Neuronal stem cell (in vitro differentiated cells): ENCODE data around the gene ONECUT1.

ENCODE experiments used
- DNase-seq: peaks from one replicate; pipeline ENCODE4 v3.0.0-alpha.2; 2013; ENCODE audit warnings: low spot score
- H2AFZ ChIP-seq: one replicate; pipeline ENCODE4 v1.6.1; 2013; ENCODE audit warnings: mild to moderate bottlenecking, low read length, inconsistent platforms
- H2AK5ac ChIP-seq: 2 replicates; pipeline ENCODE4 v1.6.1; 2013; ENCODE audit warnings: low read depth, mild to moderate bottlenecking, inconsistent platforms, low read length, moderate library complexity, mixed read lengths
- H2BK120ac ChIP-seq: 2 replicates; pipeline ENCODE4 v1.6.1; 2013; ENCODE audit warnings: low read depth, mild to moderate bottlenecking, inconsistent platforms, low read length, moderate library complexity, mixed read lengths
- H2BK12ac ChIP-seq: one replicate; pipeline ENCODE4 v1.6.1; 2013; ENCODE audit warnings: low read length, inconsistent platforms
- H2BK15ac ChIP-seq: 2 replicates; pipeline ENCODE4 v1.6.1; 2013; ENCODE audit warnings: mild to moderate bottlenecking, low read length, inconsistent platforms, mixed read lengths
- H2BK5ac ChIP-seq: one replicate; pipeline ENCODE4 v1.6.1; 2013; ENCODE audit warnings: inconsistent platforms, mild to moderate bottlenecking, low read length, moderate library complexity
- H3K14ac ChIP-seq: one replicate; pipeline ENCODE4 v1.6.1; 2013; ENCODE audit warnings: low read length, inconsistent platforms
- H3K18ac ChIP-seq: 2 replicates; pipeline ENCODE4 v1.6.1; 2013; ENCODE audit warnings: low read length, inconsistent platforms
- H3K23ac ChIP-seq: 2 replicates; pipeline ENCODE4 v1.6.1; 2013; ENCODE audit warnings: low read depth, mild to moderate bottlenecking, mixed read lengths, low read length, inconsistent platforms; ENCODE audit not compliant: poor library complexity
- H3K27ac ChIP-seq: replicated peaks from 3 replicates; pipeline ENCODE4 v1.5.1; 2013; ENCODE audit warnings: low read length, inconsistent platforms
- H3K27me3 ChIP-seq, 3 experiments: 2 replicates each; pipeline ENCODE4 v1.6.1; 2013; ENCODE audit warnings: low read length in 3 of 3, mild to moderate bottlenecking in 2 of 3, inconsistent platforms in 1 of 3, low read depth in 1 of 3, mixed read lengths in 1 of 3, moderate library complexity in 1 of 3; ENCODE audit not compliant: control insufficient read depth in 3 of 3, insufficient read depth in 3 of 3
- H3K36me3 ChIP-seq, 2 donors: replicated peaks in 1 of 2; 2 replicates each; pipeline ENCODE4 v1.6.1; 2013; ENCODE audit warnings: low read length in 2 of 2; ENCODE audit not compliant: control insufficient read depth in 2 of 2, insufficient read depth in 2 of 2
- H3K4ac ChIP-seq: 2 replicates; pipeline ENCODE4 v1.6.1; 2013; ENCODE audit warnings: inconsistent platforms, mild to moderate bottlenecking, low read length, moderate library complexity
- H3K4me1 ChIP-seq, 2 donors: 1 replicate in 1 of 2; 2 replicates in 1 of 2; pipeline ENCODE4 v1.6.1; 2013; ENCODE audit warnings: low read length in 2 of 2, low read depth in 1 of 2; ENCODE audit not compliant: control insufficient read depth in 2 of 2, insufficient read depth in 1 of 2
- H3K4me2 ChIP-seq: one replicate; pipeline ENCODE4 v1.6.1; 2013; ENCODE audit warnings: mild to moderate bottlenecking, low read length, inconsistent platforms; ENCODE audit not compliant: insufficient read depth, poor library complexity, severe bottlenecking
- H3K4me3 ChIP-seq, 2 donors: 2 replicates each; pipeline ENCODE4 v1.5.1; 2013; ENCODE audit warnings: low read length in 2 of 2, mild to moderate bottlenecking in 2 of 2, inconsistent platforms in 1 of 2, moderate library complexity in 1 of 2
- H3K79me1 ChIP-seq: one replicate; pipeline ENCODE4 v1.6.1; 2013; ENCODE audit warnings: low read depth, mild to moderate bottlenecking, inconsistent platforms, low read length, moderate library complexity
- H3K9ac ChIP-seq: one replicate; pipeline ENCODE4 v1.6.1; 2013; ENCODE audit warnings: mild to moderate bottlenecking, low read depth, low read length, inconsistent platforms; ENCODE audit not compliant: poor library complexity
- H3K9me3 ChIP-seq, 2 donors: replicated peaks in 1 of 2; 2 replicates each; pipeline versions ENCODE3 to v1.6.1; 2013; ENCODE audit warnings: low read length in 2 of 2, mild to moderate bottlenecking in 2 of 2, inconsistent platforms in 1 of 2, low read depth in 1 of 2, mixed read lengths in 1 of 2, moderate library complexity in 1 of 2; ENCODE audit not compliant: control insufficient read depth in 2 of 2, insufficient read depth in 1 of 2
- H4K8ac ChIP-seq: one replicate; pipeline ENCODE4 v1.6.1; 2013; ENCODE audit warnings: low read depth, mild to moderate bottlenecking, inconsistent platforms, low read length, moderate library complexity
- H4K91ac ChIP-seq: one replicate; pipeline ENCODE4 v1.6.1; 2013; ENCODE audit warnings: low read length, low read depth, mild to moderate bottlenecking, inconsistent platforms; ENCODE audit not compliant: poor library complexity
- WGBS, 2 donors: extraction: QIAGEN DNeasy Blood & Tissue Kit; methylation state at CpG; one replicate each; pipeline ENCODE4 v1.1.7; 2013; ENCODE audit warnings: missing lambda C conversion rate in 2 of 2, mixed read lengths in 1 of 2; ENCODE audit not compliant: insufficient read length in 2 of 2, insufficient replicate concordance in 1 of 2; ENCODE audit errors: extremely low coverage in 2 of 2; 5-methylcytosine and 5-hydroxymethylcytosine counted together

ONECUT1 gene

DNA sequence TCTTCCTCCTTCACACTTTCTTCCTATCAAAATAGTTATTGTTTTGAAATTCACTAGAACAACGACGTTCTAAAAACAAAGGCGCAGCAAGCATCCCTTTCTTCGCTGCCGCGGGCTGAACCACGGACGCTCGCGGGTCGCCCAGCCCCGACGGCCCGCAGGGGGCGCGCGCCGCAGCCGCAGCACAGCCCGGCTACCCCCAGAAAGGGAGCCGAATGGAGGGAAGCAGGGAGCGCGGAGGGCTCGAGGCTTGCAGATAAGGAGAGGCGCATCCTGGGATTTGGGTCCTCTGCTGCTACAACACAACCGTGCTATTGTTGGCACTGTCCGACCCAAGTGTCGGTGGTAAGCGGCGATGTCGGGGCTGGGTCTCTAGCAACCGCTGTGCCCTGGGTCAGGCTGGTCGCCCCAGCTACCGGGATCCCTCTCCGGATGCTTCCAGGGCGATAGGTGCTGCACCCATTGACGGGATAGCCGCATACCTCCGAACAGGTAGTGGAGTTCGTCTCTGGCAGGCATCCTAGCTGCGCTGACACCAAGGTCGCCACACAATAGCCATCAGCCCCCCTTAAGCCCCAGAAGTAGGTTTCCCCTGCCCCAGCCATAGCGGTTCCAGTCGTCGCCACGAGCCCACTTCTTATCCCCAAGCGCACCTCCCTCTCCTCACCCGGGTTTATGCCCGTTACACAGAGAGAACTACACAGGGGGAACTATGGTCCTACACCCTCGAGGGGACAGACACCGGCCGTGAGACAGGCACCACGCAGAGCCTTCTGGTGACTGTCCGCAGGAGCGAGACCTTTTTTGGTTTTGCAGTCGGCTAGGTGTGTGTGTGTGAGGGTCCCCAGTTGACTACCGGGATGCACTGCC lies 6.0 kb downstream of the ONECUT1 start:
- Histone ChIP-seq H2BK12ac (no peak overlapping the region), H3K4me3 (peak overlapping the region; percentile 22 to 36)
- no CpG with 5 or more reads among the region's 57 CpGs for WGBS, 2 donors

GRCh38 chr15:52783191-52783829 lies 6.8 kb downstream of the ONECUT1 start:
- H3K27ac ChIP-seq = no peak overlapping the region
- peak; percentile 85 for DNase-seq
- H3K4me3 ChIP-seq = peak overlapping the region; percentile 22 to 65

More for the DNA sequence above, 6.0 kb downstream of the ONECUT1 start:
- Histone ChIP-seq H3K14ac (no peak overlapping the region), H2BK120ac (no peak overlapping the region), H3K79me1 (no peaks in the 10 kb centered on the region), H4K91ac (no peak overlapping the region), H3K9me3 (peaks cover 0 to 2% of the 10 kb centered on the region in 2 donors), H3K27me3 (peaks cover 45 to 71% (median 61%) of the 10 kb centered on the region in 3 experiments), H3K9ac (peak overlapping the region; percentile 7), H3K4ac (no peak overlapping the region), H3K36me3 (no peaks in the 10 kb centered on the region), H3K27ac (no peak overlapping the region), H3K4me2 (peak overlapping the region; percentile 63), H2BK15ac (no peak overlapping the region), H2AK5ac (no peak overlapping the region), H3K4me1 (peaks cover 31 to 37% of the 10 kb centered on the region in 2 donors), H3K18ac (peak overlapping the region; percentile 23), H3K23ac (no peak overlapping the region), H2AFZ (peak overlapping the region; percentile 34), H2BK5ac (no peak overlapping the region), H4K8ac (no peak overlapping the region)
- peak; percentile 65 for DNase-seq

GRCh38 chr15:52782514-52782913 lies 7.6 kb downstream of the ONECUT1 start:
- no peak overlapping the region for H2BK12ac ChIP-seq
- no peak overlapping the region for H3K23ac ChIP-seq
- no peak overlapping the region for H2BK5ac ChIP-seq
- H3K4me3 ChIP-seq = no peak overlapping the region
- no peaks in the 10 kb centered on the region for H3K9me3 ChIP-seq
- H3K4ac ChIP-seq = no peak overlapping the region
- no peak overlapping the region for H4K8ac ChIP-seq
- no peaks in the 10 kb centered on the region for H3K79me1 ChIP-seq
- H3K4me1 ChIP-seq = peaks cover 25 to 27% of the 10 kb centered on the region in 2 donors
- no peaks in the 10 kb centered on the region for H3K36me3 ChIP-seq
- H2AFZ ChIP-seq = no peak overlapping the region
- DNase-seq = no peak
- no peak overlapping the region for H3K9ac ChIP-seq
- H3K27ac ChIP-seq = no peak overlapping the region
- no peak overlapping the region for H3K14ac ChIP-seq
- H3K4me2 ChIP-seq = no peak overlapping the region
- H4K91ac ChIP-seq = no peak overlapping the region
- no peak overlapping the region for H2BK120ac ChIP-seq
- no peak overlapping the region for H3K18ac ChIP-seq
- H2BK15ac ChIP-seq = no peak overlapping the region
- no CpG with 5 or more reads among the region's 1 CpG for WGBS, 2 donors
- peaks cover 29 to 55% (median 45%) of the 10 kb centered on the region in 3 experiments for H3K27me3 ChIP-seq
- no peak overlapping the region for H2AK5ac ChIP-seq

More at GRCh38 chr15:52783191-52783829, 6.8 kb downstream of the ONECUT1 start:
- Histone ChIP-seq H3K36me3 (no peaks in the 10 kb centered on the region), H3K4ac (no peak overlapping the region), H2AFZ (peak overlapping the region; percentile 34), H3K14ac (no peak overlapping the region), H4K8ac (no peak overlapping the region), H4K91ac (no peak overlapping the region), H3K9ac (no peak overlapping the region), H2BK12ac (no peak overlapping the region), H3K18ac (no peak overlapping the region), H2BK120ac (no peak overlapping the region), H2AK5ac (no peak overlapping the region), H3K4me2 (peak overlapping the region; percentile 63), H3K9me3 (peaks cover 0 to 2% of the 10 kb centered on the region in 2 donors), H2BK5ac (no peak overlapping the region), H2BK15ac (no peak overlapping the region), H3K4me1 (peaks cover 31% of the 10 kb centered on the region in 2 donors), H3K79me1 (no peaks in the 10 kb centered on the region), H3K23ac (no peak overlapping the region), H3K27me3 (peaks cover 37 to 63% (median 53%) of the 10 kb centered on the region in 3 experiments)
- WGBS, 2 donors = no CpG with 5 or more reads among the region's 34 CpGs
